RKO (cell line): ENCODE data around the gene COQ8B.
A peak's percentile ranks its signal among the peaks of the same experiment; 100 is the strongest.
"Not testable (repeated sequence)": the region's sequence is repeated elsewhere in the genome, so short reads cannot be mapped to it uniquely, and the experiment has no call there.

Experiments
- DNase-seq: peaks from one replicate; pipeline ENCODE4 v3.0.0-alpha.2; 2016; ENCODE audit warnings: low spot score

The COQ8B gene

DNA sequence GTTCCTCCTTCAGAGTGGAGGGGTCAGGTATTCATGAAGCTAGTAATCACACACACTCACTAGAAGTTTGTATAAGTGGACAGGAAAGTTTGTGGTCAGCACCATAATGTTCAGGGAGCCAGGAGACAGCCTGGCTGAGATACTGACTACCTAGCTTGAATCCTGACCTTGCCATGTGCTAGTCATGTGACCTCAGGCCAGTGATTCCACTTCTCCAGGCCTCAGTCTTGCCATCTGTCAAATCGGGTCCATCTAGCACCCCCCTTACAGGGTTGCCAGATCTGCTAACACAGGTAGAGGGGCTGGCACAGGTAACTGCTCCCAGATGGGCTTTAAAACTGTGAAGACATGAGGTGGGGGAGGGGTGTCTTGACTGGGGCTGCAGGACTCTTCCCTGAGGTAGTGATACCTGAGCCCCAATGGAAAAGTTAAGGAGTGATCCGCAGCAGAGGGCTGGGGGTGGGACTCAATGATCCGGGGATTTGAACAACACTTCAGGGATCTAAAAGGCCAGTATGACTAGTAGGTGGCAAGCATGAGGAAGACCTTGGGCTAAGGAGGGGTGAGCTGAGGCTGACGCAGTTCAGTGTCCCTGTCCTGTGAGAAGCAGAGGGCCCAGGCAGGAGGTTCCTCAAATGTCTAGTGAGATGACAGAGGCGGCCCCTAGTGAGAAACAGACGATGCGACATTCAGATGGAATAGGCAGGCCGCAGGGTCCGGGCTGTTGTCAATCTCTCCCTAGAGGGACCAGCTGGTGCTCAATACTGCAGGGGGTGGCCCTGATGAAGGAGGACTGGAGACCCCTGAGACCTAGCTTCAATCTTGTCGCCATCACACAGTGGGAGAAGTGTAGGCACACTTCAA is 25.1 kb upstream of the COQ8B start:
- no peak for DNase-seq

GRCh38 chr19:40740747-40741146 is 24.1 kb upstream of the COQ8B start:
- no peak for DNase-seq

GRCh38 chr19:40739871-40740703 is 23.4 kb upstream of the COQ8B start:
- no peak for DNase-seq

DNA sequence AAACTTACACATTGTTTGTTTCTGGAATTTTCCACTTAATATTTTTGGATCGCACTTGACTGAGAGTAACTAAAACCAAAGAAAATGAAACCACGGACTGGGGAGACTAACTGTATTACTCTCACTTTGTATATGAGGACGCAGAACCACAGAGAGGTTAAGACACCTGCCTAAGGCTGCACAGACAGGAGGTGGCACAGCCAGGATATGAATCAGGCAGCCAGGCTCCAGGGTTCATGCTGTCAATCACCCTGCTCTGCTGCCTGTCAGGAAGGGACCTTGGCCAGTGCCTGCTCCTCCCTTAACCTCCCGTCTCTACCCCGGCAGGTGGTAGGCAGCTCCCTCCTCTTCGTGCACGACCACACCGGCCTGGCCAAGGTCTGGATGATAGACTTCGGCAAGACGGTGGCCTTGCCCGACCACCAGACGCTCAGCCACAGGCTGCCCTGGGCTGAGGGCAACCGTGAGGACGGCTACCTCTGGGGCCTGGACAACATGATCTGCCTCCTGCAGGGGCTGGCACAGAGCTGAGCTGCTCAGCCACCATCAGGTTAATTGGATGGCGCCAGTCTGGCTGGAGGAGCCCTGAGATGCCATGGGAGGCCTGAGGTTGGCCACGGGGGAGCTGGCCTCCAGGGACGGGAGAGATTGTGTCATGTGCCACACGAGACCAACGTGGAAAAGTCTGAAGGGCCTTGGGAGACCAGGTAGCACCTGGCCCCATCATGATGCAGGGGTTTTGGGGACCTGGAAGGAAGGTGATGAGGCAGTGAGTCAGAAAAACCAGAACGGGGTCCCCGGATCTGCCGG is 22.5 kb upstream of the COQ8B start:
- no peak for DNase-seq

- DNase-seq, result no peak
Measured at GRCh38 chr19:40737102-40737644, 20.5 kb upstream of the COQ8B start.

- no peak for DNase-seq
Measured at GRCh38 chr19:40736661-40737060, 20.0 kb upstream of the COQ8B start.

DNA sequence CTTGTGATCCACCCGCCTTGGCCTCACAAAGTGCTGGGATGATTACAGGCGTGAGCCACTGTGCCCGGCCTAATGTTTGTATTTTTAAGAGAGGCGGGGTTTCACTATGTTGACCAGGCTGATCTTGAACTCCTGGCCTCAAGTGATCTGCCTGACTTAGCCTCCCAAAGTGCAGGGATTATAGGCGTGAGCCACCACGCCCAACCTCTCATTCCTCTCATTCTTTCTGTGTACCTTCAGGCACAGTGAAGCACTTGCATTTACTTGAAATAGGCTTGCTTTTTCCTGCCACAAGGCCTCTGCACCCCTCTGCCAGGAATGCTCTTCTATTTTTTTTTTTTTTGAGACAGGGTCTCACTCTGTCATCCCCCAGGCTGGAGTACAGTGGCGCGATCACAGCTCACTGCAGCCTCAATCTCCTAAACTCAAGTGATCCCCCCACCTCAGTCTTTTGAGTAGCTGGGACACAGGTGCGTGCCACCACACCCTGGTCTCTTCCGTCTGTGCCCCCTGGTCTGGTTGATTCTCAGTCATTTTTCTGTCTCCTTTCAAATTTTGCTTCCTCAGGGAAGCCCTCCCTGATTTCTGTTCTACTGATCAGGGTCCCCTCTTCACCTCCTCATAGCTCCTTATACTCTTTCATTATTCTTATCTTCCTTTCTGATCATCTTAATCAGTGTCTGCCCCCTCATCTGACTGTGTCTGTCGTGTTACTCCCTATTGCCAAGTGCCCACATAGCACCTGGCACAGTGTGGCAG is 18.5 kb upstream of the COQ8B start:
- no peak for DNase-seq

DNA sequence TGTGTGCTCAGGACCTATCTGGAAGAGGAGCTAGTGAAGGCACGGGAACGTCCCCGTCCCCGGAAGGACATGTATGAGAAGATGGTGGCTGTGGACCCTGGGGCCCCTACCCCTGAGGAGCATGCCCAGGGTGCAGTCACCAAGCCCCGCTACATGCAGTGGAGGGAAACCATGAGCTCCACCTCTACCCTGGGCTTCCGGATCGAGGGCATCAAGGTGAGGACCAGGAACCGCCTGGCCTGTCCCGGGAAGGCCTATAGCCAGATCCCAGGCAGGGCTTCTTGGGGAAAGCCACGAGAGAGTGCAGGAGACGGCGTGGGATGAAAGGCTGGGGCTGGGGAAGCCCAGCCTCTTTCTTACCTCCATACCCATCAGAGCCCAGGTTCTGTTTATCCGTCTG is 16.5 kb upstream of the COQ8B start:
- DNase-seq, result no peak

DNA sequence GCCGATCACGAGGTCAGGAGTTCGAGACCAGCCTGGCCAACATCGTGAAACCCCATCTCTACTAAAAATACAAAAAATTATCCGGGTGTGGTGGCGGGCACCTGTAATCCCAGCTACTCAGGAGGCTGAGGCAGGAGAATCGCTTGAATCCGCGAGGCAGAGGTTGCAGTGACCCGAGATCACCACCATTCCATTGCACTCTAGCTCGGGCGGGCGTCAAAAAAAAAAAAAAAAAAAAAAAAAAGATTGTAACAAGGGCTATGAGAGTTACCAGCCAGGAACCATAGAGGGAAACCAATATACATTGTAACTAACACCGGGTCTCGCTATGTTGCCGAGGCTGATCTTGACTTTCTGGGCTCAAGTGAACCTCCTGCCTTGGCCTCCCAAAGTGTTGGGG is 15.6 kb upstream of the COQ8B start:
- not testable (repeated sequence) for DNase-seq

GRCh38 chr19:40730065-40730464 is 13.4 kb upstream of the COQ8B start:
- DNase-seq, result not testable (repeated sequence)

DNA sequence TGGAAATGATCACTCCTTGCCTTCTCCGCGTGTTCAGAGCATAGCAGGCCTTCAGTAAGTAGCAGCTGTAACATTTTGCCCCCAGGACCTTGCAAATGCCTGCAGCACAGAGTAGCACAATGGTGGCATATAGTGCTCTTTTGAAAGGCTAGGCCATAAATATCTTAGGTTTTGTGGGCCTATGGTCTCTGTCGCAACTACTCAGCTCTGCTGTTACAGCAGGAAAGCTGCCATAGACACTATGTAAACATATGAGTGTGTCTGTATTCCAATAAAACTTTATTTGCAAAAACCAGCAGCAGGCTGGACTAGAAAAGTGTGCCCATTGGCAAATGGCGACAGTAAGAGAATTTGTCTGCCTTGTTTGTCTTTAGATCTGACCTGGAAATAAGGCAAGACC is 9.6 kb upstream of the COQ8B start:
- no peak for DNase-seq

DNA sequence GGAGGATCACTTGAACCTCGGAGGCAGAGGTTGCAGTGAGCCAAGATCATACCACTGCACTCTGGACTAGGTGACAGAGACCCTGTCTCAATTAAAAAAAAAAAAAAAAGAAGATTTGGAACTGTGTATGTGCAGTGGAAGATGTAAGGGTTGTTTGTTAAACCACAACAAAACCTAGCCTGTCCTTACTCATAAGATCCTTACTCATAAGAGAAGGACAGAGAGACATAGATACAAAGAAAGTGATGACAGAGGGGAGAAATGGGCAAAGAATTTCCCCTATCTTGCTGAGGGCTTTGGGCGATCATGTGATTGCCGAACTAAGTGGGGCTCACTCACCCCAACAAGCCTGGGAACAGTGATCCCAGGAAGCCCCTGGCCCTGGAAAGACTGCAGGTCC is 8.2 kb upstream of the COQ8B start:
- no peak for DNase-seq

DNA sequence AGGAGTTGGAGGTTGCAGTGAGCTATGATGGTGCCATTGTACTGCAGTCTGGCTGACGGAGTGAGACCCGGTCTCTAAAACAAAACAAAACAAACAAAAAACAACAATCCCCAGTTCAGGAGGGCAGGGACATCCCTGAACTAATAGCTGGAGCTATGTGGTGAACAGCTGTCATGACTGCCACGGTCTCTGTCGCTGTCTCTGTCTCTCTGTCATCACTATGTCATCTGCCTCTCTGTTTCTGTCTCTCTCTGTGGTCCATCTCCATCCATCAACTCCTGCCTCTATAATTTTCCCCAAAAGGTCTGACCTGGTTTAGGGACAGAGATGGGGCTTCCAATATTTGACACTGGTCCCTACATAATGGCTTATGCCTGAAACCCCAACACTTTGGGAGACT is 7.6 kb upstream of the COQ8B start:
- no peak for DNase-seq

DNA sequence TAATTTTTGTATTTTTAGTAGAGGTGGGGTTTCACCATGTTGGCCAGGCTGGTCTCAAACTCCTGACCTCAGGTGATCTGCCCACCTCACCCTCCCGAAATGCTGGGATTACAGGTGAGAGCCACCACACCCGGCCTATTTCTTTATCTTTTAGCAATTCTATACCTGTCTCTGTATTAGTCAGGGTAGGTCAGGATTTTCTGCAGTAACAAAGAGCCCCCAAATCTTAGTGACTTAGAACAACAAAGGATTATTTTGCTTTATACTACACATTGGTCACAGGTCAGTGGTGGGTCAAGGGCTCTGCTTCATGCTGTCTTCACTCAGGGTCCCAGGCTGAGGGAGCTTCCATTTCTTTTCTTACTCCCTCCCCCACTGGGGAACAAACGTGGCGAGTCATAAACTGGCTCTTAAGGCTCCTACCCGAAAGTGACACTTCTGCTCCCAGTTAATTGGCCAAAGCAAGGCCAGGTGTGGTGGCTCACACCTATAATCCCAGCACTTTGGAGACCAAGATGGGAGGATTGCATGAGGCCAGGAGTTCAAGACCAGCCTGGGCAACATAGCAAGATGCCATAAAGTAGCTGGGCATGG is 7.1 kb upstream of the COQ8B start:
- DNase-seq, result no peak

DNA sequence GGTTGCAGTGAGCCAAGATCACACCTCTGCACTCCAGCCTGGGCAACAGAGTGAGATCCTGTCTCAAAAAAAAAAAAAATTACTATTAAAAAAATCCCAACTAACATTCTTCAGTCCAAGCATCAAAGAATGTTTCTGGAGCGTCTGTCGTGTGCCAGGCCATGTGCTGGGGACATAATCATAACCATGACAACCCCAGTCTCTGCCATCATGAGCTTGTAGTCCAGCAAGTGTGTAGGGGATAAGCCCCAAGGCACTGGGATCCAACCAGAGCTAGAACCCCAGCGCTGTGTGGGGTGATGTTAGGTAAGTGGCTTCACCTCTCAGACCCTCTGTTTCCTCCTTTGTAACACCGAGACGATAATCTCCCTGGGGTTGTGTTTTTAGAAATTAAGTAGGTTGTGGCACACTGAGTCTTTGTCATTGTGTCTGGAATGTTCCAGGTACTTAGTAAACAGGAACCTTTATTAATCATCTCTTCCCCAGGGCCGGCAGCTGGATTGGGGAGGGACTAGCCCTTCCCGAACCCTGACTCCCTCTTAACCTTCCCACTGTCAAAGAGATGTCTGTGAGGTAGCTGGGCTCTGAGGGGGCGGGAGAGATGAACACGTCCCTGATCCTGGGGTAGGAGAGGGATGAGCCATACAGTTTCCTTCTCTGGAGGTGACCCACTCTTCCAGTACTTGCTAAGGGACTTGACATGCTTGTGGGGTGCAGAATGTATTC is 5.4 kb upstream of the COQ8B start:
- DNase-seq, result peak; percentile 45

GRCh38 chr19:40721140-40721486 is 4.4 kb upstream of the COQ8B start:
- DNase-seq, result no peak

GRCh38 chr19:40719414-40719894 is 2.8 kb upstream of the COQ8B start:
- no peak for DNase-seq

- peak; percentile 71 for DNase-seq
Measured at GRCh38 chr19:40718774-40719391, 2.2 kb upstream of the COQ8B start.

- peak; percentile 54 for DNase-seq
Measured at GRCh38 chr19:40717880-40718773, 1.4 kb upstream of the COQ8B start.
